Activated CD4-positive, alpha-beta T cell treated with anti-CD3 and anti-CD28 coated beads, Interleukin-2, amount 10 ng/mL, durations not matched to agents 24 days and 14 days (primary cell): ENCODE measurements around the gene CLCNKB. TPM values are rescaled to one million over a fixed set of nuclear protein-coding genes. Genes with fewer than 3 reads are reported as not detected.

Experiments
- DNase-seq: peaks from one replicate; pipeline ENCODE4 v3.0.0; 2022
- H3K27ac Mint-ChIP-seq: one replicate; pipeline ENCODE4 v1.8.0; 2022; ENCODE audit warnings: mild to moderate bottlenecking, mixed read lengths
- H3K27me3 Mint-ChIP-seq: one replicate; pipeline ENCODE4 v1.8.0; 2022; ENCODE audit warnings: mixed read lengths
- H3K36me3 Mint-ChIP-seq: one replicate; pipeline ENCODE4 v1.8.0; 2022; ENCODE audit warnings: low read depth, mild to moderate bottlenecking, mixed read lengths
- H3K4me1 Mint-ChIP-seq: one replicate; pipeline ENCODE4 v1.8.0; 2021; ENCODE audit warnings: mixed read lengths
- H3K4me3 Mint-ChIP-seq: one replicate; pipeline ENCODE4 v1.8.0; 2022; ENCODE audit warnings: mild to moderate bottlenecking, moderate library complexity, mixed read lengths
- H3K9me3 Mint-ChIP-seq: one replicate; pipeline ENCODE4 v1.8.0; 2021; ENCODE audit warnings: mixed read lengths
- intact Hi-C: fragments of 100-400 bp; cut with micrococcal nuclease; formaldehyde crosslinking; loops from one replicate; pipeline ENCODE4 v1.15.1; 2023
- total RNA-seq: library from RNA; stranded (reverse); gene quantifications from 2 replicates; pipeline ENCODE4 v1.2.3, GENCODE V29; 2022

The CLCNKB gene
- total RNA-seq, 1 donor from 2014 or later, result not detected

DNA sequence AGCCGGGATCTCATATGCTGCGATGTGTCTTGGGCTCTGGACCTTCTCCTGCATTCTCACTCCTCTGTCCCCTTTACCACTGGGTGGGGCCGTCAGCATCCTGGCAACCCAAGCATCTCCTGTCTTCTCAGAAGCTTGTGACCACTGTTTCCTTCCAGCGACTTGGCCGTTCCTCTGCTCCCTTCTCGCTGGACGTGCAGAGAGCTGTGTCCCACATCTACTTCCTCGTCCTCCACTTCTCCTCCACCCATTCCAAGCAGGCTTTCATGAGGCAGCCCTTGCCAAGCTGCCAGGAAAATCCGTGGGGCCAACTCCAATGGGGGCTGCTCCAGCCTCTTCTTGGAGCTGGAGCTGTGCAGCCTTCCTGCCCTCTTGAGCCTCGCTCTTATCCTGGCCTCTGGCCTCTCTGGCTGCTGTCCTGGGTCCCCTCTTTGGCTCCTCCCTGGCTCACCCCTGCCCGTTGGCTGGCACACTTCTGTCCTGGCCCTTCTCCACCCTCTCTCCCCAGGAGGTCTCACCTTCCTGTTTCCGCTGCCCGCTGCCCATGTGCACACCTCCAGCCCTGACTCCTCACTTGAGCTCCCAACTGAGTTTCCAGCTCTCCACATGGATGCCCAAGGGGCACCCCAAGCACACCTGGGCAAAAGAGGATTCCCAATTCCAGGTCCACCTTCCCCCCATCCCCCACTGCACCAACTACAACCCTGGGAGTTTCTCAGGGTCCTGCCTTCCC is 21.1 kb downstream of the CLCNKB start:
- Mint-ChIP-seq H3K4me3 (peak overlapping the region; percentile 66), H3K4me1 (peaks cover 25% of the 10 kb centered on the region), H3K9me3 (no peaks in the 10 kb centered on the region), H3K27ac (no peak overlapping the region), H3K27me3 (peaks cover 19% of the 10 kb centered on the region), H3K36me3 (no peaks in the 10 kb centered on the region)
- intact Hi-C loops, result no loop called here
- no peak for DNase-seq

DNA sequence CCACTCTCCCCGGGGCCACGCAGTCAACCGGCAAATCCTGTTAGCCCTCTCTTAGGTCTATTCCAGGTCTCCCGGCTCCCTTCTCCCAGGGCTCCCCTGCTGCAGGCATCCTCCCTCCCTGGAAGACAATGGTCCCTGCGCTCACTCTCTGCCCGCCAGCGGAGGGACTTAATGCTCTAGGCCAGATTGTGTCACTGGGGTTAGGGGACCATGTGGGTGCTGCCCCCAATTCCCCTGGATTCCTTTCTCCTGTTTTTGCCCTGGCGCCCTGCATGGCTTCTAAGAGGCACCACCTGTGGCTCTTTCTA is 21.6 kb downstream of the CLCNKB start:
- Mint-ChIP-seq H3K9me3 (no peaks in the 10 kb centered on the region), H3K4me3 (peak overlapping the region; percentile 45), H3K4me1 (peaks cover 29% of the 10 kb centered on the region), H3K36me3 (no peaks in the 10 kb centered on the region), H3K27ac (no peak overlapping the region), H3K27me3 (peaks cover 20% of the 10 kb centered on the region)
- DNase-seq, result no peak
- intact Hi-C loops, result no loop called here

DNA sequence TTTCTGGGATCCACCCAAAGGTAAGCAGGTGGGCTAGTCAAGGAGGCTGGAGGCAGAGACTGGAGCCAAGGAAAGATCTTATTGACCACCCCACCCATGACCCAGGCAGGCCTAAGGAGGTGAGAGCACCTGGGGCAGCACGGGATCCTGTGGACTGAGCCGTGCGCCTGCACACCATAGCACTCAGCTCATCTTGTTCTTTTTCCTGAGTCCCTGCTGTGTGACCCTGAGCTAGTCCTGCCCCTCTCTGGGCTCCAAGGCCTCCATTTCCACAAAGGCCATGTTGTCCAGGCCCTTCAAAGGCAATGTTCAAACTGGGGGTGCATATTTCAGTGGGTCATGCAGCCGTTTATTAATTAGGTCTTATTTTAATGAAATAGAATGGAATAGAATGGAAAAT is 22.7 kb downstream of the CLCNKB start:
- Mint-ChIP-seq H3K27me3 (peaks cover 15% of the 10 kb centered on the region), H3K4me3 (no peak overlapping the region), H3K9me3 (no peaks in the 10 kb centered on the region), H3K36me3 (no peaks in the 10 kb centered on the region), H3K4me1 (peaks cover 31% of the 10 kb centered on the region), H3K27ac (no peak overlapping the region)
- no peak for DNase-seq
- intact Hi-C loops, result no loop called here

DNA sequence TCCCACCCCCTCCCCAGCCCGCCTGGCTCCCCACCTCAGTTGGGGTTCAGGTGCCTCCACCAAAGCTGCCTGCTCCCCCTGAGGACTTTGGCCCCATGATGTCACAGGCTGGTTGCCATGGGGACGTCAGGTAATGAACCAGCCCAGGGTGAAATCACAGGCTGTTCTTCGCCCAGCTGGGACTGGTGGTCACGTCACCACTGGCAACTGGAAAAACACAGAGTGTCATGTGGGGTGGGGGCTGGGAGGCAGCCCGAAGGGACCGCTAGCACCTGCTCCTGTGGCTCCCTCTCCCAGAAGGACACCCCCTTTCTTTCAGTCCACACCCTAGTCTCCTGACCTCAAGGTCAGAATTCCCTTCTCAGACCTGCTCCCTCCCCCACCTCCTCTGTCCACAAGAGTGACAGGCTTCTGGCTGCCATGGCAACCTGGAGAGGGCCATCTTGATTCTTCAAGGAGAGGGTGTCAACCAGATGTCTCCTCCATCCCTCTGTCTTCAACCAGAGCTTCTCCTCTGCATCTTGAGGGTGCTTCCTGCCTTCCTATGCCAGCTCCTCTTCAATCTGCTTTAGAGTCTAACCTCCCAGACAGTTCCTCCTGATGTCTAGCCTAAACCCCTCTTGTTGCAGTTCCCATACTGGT is 23.7 kb downstream of the CLCNKB start:
- no peak for DNase-seq
- peaks cover 31% of the 10 kb centered on the region for H3K4me1 Mint-ChIP-seq
- H3K27me3 Mint-ChIP-seq, result peaks cover 20% of the 10 kb centered on the region
- no peaks in the 10 kb centered on the region for H3K9me3 Mint-ChIP-seq
- intact Hi-C loops, result no loop called here
- H3K4me3 Mint-ChIP-seq, result no peak overlapping the region
- no peaks in the 10 kb centered on the region for H3K36me3 Mint-ChIP-seq
- H3K27ac Mint-ChIP-seq, result no peak overlapping the region

DNA sequence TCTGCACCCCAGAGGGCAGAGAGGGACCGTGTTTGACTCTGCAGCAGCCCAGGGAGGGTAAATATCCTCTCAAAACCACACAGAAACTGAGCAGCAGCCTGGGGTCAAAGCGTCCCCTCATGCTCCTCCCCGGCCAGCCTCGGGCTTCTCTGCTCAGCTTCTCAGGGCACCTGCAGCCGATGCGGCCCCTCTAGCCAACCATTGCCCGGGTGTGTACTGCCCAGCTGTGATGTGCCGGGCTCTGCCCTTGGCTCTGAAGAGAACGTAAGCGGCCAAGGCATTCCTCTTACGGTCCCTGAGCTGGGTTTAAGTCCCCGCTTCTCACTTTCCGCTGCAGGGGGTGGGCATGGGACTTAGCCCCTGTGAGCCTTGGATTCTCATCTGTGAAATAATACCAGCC is 24.4 kb downstream of the CLCNKB start:
- H3K27me3 Mint-ChIP-seq, result peaks cover 25% of the 10 kb centered on the region
- H3K27ac Mint-ChIP-seq, result no peak overlapping the region
- DNase-seq, result no peak
- no peaks in the 10 kb centered on the region for H3K9me3 Mint-ChIP-seq
- no peaks in the 10 kb centered on the region for H3K36me3 Mint-ChIP-seq
- H3K4me3 Mint-ChIP-seq, result no peak overlapping the region
- intact Hi-C loops, result no loop called here
- H3K4me1 Mint-ChIP-seq, result peaks cover 31% of the 10 kb centered on the region

DNA sequence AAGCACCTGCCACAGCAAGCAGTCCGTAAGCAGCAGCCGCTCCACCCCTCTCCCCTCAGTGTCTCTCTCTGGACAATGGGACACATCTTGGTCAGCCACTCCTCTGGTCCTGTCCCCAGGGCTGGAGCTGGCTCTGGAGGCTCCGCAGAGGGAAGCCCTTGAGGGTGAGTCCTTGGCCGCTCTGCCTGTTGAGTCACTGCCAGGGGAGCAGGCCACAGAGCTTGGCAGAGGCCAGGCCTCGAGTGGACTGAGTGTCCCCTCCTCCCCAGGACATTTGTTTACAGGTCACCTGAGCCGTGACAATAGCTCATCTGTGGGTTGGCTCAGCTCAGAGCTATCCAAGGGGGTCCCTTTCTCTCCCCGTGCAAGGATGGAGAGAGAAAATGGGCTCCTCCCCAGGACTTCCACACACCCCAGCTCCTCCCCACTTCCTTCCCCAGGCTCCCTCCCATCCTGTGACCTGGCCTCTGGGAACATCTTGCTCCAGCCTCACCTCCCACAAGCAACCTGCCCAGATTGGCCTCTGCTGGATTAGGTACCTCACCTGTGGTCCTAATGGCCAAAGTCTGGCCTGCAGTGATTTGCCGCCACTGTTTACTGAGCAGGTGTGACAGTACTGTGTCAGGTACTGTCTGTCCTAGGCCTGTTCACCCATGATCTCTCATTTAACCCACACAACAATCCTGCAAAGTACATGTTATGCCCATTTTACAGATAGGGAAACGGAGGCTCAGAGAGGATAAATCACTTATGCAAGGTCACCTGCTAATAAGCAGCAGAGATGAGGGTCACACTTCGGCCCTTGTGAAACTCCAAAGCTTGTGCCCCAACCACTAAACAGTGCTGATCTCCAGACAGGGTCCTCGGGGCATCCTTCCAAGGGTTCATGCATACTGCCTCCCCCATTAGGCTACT is 25.0 kb downstream of the CLCNKB start:
- Mint-ChIP-seq H3K36me3 (no peaks in the 10 kb centered on the region), H3K4me3 (no peak overlapping the region), H3K27me3 (peaks cover 25% of the 10 kb centered on the region), H3K9me3 (no peaks in the 10 kb centered on the region), H3K4me1 (peaks cover 29% of the 10 kb centered on the region), H3K27ac (no peak overlapping the region)
- intact Hi-C loops, result no loop called here
- no peak for DNase-seq

DNA sequence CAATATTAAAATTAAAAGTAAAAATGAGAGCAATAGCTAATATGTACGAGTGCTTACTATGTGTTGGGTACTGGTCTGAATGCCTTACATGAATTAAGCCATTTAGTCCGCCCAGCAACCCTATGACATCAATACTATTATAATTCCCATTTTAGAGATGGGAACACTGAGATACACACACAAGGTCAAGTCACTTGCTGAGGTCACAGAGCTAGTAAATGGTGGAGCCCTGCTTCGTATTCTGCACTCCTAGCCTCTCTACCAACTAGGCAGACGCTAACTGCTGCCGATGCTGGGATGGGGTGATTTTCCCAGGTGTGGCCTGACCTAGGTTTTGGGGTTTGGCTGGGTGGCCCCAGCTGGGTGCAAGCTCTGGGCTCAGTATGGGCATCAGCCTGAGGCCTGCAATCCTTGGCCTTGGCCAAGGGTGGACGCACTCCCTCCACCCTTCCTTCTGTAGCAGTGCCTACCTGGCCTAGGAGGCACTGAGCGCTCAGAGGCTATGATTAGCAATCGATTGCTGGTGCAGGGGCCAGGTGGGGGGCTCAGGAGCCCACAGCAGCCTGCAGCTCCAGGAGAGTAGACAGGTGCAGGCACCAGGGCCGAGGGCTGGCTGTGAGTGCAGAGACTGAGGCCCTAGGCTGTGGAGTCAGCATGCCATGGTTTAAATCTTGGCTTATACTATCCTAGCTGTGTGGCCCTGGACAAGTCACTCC is 27.2 kb downstream of the CLCNKB start:
- Mint-ChIP-seq H3K27me3 (peaks cover 26% of the 10 kb centered on the region), H3K9me3 (no peaks in the 10 kb centered on the region), H3K4me3 (no peak overlapping the region), H3K4me1 (peaks cover 16% of the 10 kb centered on the region), H3K36me3 (no peaks in the 10 kb centered on the region), H3K27ac (no peak overlapping the region)
- DNase-seq, result no peak
- intact Hi-C loops, result loop anchor here (10.0 kb wide), 1 partner anchor 294 kb away; the partner anchor contains the start of gene SZRD1

DNA sequence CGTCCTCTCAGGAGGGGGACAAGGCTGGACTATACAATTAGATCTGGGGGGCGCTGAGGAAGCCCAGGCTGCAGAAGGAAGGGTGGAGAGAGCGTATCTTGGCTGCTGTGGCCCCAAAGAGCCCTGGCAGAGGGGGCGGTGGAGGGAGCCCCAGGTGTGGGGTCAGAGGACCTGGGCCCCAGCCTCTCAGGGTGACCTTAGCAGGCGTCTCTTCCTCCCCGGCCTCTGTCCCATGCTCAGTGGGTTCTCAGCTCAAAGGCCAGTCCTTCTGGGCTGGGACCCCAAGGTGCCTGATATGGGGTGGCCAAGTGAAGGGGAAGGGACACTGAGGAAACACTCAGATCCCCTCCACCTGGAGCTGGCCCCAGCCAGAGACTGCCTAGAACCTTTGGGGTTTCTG is 28.0 kb downstream of the CLCNKB start:
- no peak for DNase-seq
- H3K9me3 Mint-ChIP-seq, result no peaks in the 10 kb centered on the region
- H3K4me3 Mint-ChIP-seq, result no peak overlapping the region
- H3K27me3 Mint-ChIP-seq, result peaks cover 26% of the 10 kb centered on the region
- intact Hi-C loops, result loop anchor here (10.0 kb wide), 1 partner anchor 293 kb away; the partner anchor contains the start of gene SZRD1
- no peaks in the 10 kb centered on the region for H3K36me3 Mint-ChIP-seq
- no peak overlapping the region for H3K27ac Mint-ChIP-seq
- peaks cover 16% of the 10 kb centered on the region for H3K4me1 Mint-ChIP-seq

DNA sequence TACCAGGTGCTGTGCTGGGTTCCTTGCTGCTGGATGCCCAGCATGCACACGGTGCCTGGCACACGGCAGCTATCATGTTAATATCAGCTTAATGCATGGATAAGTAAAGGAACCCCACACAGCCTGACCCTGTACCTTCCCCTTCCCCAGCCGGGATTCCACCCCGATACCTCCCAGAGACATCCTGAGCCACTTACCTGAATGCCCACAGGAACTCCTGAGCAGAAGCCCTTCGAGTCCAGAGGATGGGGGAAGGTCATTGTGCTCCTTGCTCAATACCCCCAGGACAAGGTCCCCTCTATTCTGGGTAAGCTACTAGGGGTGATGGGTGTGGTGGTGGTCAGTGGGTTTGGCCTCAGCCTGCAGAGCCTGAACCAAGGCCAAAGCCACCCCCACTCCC is 28.5 kb downstream of the CLCNKB start:
- DNase-seq, result no peak
- Mint-ChIP-seq H3K27me3 (peaks cover 26% of the 10 kb centered on the region), H3K9me3 (no peaks in the 10 kb centered on the region), H3K27ac (no peak overlapping the region), H3K4me3 (peak overlapping the region; percentile 9), H3K4me1 (peaks cover 16% of the 10 kb centered on the region), H3K36me3 (no peaks in the 10 kb centered on the region)
- intact Hi-C loops, result loop anchor here (10.0 kb wide), 1 partner anchor 293 kb away; the partner anchor contains the start of gene SZRD1

DNA sequence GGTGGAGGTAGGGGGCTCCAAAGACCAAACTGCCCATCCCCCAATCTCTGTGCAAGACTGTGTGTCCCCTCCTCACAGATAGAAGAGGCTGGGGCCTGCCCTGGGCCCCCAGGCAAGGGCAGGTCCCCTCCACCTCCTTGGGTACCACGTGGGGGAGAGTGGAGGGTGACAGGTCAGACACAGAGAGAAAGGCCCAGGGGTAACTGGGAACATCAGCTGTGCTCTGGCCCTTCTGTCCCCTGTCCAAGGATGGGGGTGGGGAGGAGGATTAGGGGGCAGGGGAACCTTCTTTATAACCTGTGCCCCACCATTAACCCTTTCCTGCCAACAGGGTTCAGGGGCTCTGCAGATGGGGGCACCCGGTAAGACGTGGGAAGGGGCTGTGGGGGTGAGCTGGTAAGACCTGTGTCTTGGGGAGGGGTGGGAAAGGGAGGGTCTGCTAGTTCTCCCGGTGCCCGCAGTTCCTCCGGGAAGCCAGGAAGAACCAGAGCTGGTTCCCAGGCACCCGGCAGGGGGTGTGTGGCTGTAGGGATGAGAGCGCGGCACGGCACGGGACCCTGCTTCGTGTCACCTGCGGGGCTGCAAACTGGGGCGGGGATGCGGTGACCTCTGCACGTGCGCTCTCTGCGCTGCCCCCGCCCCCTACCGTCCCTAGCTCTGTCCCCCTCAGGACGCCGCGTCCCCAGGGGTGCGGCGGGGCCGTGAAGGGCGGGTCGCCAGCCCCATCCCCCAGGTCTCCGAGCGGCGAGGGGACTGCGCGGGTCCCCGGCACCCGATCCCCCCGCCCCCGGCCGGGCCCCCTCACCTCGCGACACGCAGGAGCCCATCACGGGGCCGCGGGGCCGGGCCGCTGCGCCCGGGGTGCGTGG is 29.3 kb downstream of the CLCNKB start:
- peak overlapping the region; percentile 44 for H3K4me3 Mint-ChIP-seq

DNA sequence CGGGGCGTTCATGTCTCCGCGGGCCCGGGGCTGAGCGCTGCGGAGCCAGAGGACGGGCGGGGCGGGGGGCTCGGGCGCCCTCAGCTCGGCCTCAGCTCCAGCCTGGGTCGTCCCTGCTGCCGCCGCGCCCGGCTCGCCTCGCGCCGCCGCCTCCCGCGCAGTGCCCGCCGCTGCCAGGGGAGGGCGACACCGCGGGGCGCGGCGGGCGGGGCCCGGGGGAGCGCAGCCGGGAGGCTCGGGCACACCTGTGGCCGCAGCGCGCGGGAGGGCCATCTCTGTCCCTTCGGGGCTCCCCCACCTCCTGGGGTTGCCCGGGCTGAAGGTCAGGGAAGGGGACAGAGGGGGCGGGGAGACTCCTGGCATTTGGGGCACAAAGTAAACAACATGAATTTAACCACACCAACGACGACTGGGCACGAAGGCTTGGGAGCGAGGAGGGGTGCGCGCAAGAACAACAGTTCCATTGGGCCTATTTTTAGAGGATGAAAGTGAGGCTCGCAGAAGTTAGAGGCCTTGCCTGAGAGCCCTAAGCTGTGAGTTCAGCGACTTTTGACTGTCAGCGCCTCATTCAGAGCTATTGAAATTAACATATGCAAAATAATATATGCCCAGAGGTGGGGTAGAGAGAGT is 30.0 kb downstream of the CLCNKB start, which contains the start of gene FAM131C:
TSS of gene FAM131C (minus strand) at position 162 of the 630 bp plus-strand sequence. CDS start 209 bp downstream, outside the sequence.
- H3K27me3 Mint-ChIP-seq, result peaks cover 22% of the 10 kb centered on the region
- peak; percentile 84 for DNase-seq
- peak within 1 kb of the TSS; percentile 78 for H3K4me3 Mint-ChIP-seq
- H3K36me3 Mint-ChIP-seq, result no peaks in the 10 kb centered on the region
- intact Hi-C loops, result loop anchor here (10.0 kb wide), 1 partner anchor 291 kb away; the partner anchor contains the start of gene SZRD1
- no peaks in the 10 kb centered on the region for H3K9me3 Mint-ChIP-seq
- H3K4me1 Mint-ChIP-seq, result peaks cover 19% of the 10 kb centered on the region
- H3K27ac Mint-ChIP-seq, result peak within 1 kb of the TSS; percentile 51

More for the DNA sequence above, 29.3 kb downstream of the CLCNKB start:
- no peak for DNase-seq
- Mint-ChIP-seq H3K36me3 (no peaks in the 10 kb centered on the region), H3K4me1 (peaks cover 19% of the 10 kb centered on the region), H3K27ac (no peak overlapping the region), H3K9me3 (no peaks in the 10 kb centered on the region), H3K27me3 (peaks cover 22% of the 10 kb centered on the region)
- intact Hi-C loops, result loop anchor here (10.0 kb wide), 1 partner anchor 292 kb away; the partner anchor contains the start of gene SZRD1

DNA sequence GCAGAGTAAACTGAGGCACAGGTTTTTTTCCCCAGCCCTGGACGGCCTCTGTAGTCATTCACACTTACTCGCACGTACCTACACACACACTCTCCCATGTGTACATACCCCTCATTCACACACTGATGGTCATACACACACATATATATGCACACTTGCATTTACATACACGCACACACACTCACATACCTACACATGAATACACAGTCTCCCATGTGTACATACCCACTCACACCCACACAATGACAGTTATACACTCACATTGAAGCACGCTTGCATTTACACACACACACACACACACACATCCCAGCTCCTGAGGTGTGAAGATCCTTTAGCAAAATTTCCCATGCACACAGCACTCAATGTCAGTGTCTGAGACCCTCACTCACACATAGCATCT is 30.6 kb downstream of the CLCNKB start:
- Mint-ChIP-seq H3K27me3 (peaks cover 22% of the 10 kb centered on the region), H3K9me3 (no peaks in the 10 kb centered on the region), H3K27ac (peak overlapping the region; percentile 51), H3K36me3 (no peaks in the 10 kb centered on the region), H3K4me3 (peak overlapping the region; percentile 78), H3K4me1 (peaks cover 22% of the 10 kb centered on the region)
- DNase-seq, result no peak
- intact Hi-C loops, result loop anchor here (10.0 kb wide), 1 partner anchor 291 kb away; the partner anchor contains the start of gene SZRD1
